RPMI8226 (cell line): ENCODE measurements around the gene TMEM201.
A peak's percentile ranks its signal among the peaks of the same experiment; 100 is the strongest.

Experiments used
- DNase-seq: peaks from one replicate; pipeline ENCODE4 v3.0.0-alpha.2; 2015

Gene TMEM201

GRCh38 chr1:9654051-9654833, 65.5 kb downstream of the TMEM201 start:
- DNase-seq = no peak

DNA sequence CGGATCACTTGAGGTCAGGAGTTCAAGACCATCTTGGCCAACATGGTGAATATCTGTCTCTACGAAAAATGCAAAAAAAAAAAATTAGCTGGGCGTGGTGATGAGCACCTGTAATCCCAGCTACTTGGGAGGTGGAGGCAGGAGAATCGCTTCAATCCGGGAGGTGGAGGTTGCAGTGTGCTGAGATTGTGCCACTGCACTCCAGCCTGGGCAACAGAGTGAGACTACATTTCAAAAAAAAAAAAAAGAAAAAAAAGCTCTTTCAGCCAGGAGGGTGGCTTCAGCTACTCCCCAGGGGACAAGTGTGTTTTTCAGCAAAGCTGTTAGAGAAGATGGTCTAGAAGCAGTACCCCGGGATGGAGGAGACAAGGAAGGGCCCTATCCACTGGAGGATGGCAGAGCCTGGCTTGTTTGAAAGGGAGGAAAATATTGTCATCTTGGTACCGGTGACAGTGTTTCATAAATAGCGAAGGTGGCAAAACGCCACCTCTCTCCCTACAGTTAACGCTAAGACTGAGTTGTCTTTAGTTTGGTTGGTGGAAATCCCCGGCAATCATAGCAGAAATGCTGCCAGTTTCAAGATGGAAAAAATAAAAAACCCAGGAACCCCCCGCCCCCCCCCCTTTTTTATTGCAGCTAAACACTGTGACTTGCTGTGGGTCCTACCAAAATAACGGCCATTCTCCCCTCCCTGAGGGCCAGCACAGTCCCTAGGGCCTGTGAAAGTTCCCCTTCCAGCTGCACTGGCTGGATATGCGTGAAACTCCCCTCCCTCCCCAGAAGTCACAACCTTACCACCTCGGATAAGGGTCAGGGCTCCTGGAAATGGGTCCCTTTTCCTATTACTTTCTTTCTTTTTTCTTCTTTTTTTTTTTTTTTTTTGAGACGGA, 66.4 kb downstream of the TMEM201 start:
- DNase-seq = peak; percentile 43

GRCh38 chr1:9655836-9656235, 67.1 kb downstream of the TMEM201 start:
- DNase-seq = no peak

DNA sequence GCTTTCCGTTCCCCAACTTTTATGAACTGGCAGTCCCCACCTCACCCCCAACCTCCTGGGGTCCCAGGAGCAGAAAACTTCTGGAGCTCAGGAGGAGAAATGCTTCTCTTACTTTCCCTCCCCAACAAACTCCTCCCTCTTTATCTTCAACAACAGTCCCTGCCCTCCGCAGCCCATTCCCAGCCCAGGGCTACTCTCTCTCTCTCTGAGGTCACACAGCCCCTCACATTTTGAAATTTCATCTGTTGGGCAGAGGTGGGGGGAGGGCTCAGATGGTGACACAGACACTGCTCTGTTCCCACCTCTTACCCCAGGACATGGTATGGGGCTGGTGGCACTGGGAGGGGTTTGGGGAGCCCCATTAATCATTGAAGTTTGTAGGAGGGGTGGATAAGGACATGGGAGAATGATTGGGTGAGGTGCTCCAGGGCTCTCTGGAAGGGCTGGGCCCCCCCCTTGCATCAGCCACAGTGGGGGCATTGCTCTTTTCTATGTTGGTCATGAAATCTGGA, 68.9 kb downstream of the TMEM201 start:
- DNase-seq = no peak

- no peak for DNase-seq
These were observed 69.5 kb downstream of the TMEM201 start for GRCh38 chr1:9658199-9658598.

DNA sequence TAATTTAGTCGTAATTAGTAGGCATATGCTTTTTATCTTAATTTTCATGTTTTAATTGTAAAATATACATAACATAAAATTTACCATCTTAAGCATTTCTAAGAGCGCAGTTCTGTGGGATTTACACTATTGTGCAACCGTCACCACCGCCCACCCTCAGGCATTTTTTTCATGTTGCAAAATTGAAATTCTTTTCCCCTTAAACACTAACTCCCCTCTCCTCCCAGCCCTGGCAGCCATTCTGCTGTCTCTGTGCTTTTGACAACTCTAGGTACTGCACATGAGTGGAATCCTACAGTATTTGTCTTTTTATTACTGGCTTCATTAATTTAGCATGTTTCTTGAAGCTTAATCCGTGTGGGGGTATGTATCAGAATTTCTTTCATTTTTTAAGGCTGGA, 70.6 kb downstream of the TMEM201 start:
- no peak for DNase-seq

DNA sequence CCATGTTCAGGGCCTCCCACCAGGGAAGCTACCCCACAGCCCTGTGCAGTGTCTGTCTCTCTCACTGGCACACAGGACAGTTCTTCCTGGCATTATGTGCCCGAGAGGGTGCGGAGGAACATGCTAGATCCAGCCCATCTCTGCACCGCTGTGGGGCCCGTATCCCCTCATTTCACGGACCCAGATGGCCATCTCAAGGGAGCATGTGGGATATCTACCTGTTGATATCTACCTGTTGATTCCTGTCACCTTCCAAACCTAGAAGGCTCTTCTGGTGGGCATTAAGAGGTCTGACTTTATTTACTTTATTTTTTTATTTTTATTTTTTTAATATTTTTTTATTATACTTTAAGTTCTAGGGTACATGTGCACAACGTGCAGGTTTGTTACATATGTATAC, 74.5 kb downstream of the TMEM201 start:
- no peak for DNase-seq
